Left renal pelvis (tissue), 4 donors: ENCODE results near the gene INO80D. TPM values are rescaled to one million over a fixed set of nuclear protein-coding genes. Genes with fewer than 3 reads are reported as not detected.
"Not testable (repeated sequence)": the region's sequence is repeated elsewhere in the genome, so short reads cannot be mapped to it uniquely, and the experiment has no call there.

ENCODE experiments used
- DNase-seq, 4 donors: peaks; one replicate each; pipeline ENCODE4 v3.0.0-alpha.2; 2013; ENCODE audit warnings: low read depth in 4 of 4, low spot score in 3 of 4
- polyA plus RNA-seq, 4 donors: library from polyadenylated mRNA; unstranded; fragments of 120-200 nt; gene quantifications; one replicate each; pipeline ENCODE4 v1.2.1, GENCODE V29; 2013; ENCODE audit not compliant: insufficient read length in 4 of 4

Gene INO80D
- polyA plus RNA-seq, 4 donors, result 7.9 to 11.2 (median 10.7) TPM

- peak in 2 of 4 donors; percentile 63 to 64 for DNase-seq
Observed at GRCh38 chr2:206084439-206084869, 1.5 kb downstream of the INO80D start.

DNA sequence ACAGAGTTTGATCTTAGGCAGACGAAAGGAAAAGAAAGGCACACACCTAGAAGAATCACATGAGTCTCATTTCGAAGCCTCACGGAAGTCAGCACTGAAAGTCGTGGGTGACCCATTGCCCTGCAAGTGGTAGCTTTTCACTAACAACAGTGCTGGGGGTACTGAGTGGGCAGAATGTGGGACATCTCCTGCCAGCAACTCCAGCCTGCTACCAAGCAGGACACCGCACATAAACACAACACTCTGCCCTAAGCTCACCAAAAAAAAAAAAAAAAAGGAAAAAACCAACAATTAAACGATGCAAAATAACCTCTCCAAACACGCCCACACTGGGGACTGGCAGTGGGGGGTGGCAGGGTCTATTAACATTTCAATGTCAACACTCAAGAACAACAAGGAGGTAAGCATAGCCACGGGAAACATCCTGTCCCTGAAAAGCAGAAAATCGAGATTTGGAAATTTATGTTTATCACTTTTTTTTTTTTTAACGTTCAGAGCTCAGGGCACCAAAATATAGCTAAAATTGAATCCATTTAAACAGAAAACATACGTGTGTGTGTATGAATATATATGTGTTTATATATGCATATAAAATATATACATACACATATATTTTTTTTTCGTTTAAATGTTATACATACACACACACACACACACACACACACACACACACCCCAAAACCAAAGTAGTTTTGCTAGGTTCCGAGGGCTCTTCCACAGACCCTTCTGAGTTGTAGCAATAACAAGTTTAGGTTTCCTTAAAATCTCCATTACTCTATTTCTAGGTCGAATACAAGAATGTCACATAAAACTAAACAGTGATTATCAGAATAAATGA is 2.2 kb downstream of the INO80D start:
- peak in 1 of 4 donors; percentile 10 for DNase-seq

GRCh38 chr2:206082298-206082843 is 3.6 kb downstream of the INO80D start:
- no peak for DNase-seq

GRCh38 chr2:206080927-206081326 is 5.0 kb downstream of the INO80D start:
- DNase-seq, result no peak

- DNase-seq, result peak in 1 of 4 donors; percentile 18
Observed at GRCh38 chr2:206079699-206080465, 6.1 kb downstream of the INO80D start.

DNA sequence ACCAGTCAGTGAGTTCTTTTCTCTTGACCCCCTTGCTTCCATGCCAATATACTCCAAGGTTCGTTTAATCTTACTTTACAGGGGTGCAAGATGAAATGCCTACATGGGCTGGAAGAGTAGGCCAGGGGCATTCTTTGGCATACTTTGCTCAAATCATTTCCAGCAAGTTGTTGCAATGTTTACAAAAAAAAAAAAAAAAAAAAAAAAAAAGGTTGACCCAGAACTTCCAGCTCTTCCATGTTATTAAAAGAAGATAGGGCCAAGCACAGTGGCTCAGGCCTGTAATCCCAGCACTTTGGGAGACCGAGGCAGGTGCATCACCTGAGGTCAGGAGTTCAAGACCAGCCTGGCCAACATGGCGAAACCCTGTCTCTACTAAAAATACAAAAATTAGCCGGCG is 8.1 kb downstream of the INO80D start:
- not testable (repeated sequence) for DNase-seq

DNA sequence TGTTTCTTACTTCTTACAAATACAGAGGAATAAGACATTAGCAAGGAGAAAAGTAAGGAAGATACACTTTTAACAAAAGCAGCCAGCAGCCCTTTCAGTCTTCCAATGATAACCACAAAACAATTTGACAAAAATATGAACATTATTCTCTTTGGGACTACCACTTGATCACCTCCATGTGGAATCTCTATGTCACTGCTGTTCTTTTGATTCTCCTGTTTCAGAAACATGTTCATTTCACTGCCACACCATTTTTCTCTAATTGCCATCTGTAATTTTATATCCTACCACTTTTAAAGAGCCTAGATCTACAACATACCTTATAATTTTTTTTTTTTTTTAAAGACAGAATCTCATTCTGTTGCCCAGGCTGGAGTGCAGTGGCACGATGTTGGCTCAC is 10.9 kb downstream of the INO80D start:
- no peak for DNase-seq

DNA sequence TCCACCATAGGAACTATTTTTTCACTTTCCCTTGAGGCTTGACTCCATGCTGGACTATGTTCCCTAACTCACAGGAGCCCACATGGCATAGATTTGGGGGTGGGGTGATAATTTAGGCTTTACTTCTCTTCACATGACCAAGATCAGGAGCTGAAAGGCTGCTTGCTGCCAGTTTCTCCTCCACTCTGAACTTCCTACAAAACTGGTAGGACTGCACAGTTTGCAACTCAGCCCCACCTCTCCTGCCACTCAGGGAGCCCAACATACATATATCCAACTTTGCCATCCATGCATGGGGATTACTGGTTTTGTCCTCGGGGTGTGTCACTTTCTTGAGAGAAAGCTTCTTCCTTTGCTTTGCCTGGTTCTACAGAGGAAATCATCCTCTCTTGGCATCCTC is 14.2 kb downstream of the INO80D start:
- no peak for DNase-seq

GRCh38 chr2:206069417-206069816 is 16.6 kb downstream of the INO80D start:
- no peak for DNase-seq

DNA sequence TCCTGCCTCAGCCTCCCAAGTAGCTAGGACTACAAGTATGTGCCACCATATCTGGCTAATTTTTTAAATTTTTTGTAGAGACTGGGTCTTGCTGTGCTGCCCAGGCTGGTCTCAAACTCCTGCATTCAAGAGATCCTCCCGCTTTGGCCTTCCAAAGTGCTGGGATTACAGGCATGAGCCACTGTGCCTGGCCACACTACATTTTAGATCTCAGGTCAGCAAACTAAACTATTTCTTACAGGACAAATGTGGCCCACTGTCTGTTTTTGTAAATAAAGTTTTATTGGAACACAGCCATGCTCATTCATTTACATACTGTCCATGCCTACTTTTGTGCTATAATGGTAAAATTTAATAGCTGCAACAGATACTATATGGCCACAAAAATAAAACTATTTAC is 17.8 kb downstream of the INO80D start:
- no peak for DNase-seq

- DNase-seq, result no peak
Observed at GRCh38 chr2:206064077-206064476, 21.9 kb downstream of the INO80D start.

- no peak for DNase-seq
Observed at GRCh38 chr2:206063635-206064034, 22.3 kb downstream of the INO80D start.

- no peak for DNase-seq
Observed at GRCh38 chr2:206062724-206063123, 23.2 kb downstream of the INO80D start.

- no peak for DNase-seq
Observed at GRCh38 chr2:206056286-206056685, 29.7 kb downstream of the INO80D start.

DNA sequence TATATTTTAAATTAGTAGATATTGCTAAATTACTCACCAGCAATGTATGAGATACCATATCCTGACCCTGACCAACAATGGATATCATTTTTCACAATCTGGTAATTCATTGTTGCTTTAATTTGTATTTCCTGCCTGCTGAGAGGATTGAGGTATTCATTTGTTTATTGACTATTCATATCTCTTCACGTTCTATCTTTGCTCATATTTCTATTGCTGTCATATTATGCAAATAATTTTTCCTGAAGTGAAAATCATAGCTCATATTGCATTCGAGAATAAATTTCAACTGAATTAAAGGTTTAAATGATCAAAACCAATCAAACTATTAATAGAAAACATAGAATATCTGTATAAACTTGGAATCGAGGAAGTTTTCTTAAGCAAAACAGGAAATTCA is 31.0 kb downstream of the INO80D start:
- no peak for DNase-seq

DNA sequence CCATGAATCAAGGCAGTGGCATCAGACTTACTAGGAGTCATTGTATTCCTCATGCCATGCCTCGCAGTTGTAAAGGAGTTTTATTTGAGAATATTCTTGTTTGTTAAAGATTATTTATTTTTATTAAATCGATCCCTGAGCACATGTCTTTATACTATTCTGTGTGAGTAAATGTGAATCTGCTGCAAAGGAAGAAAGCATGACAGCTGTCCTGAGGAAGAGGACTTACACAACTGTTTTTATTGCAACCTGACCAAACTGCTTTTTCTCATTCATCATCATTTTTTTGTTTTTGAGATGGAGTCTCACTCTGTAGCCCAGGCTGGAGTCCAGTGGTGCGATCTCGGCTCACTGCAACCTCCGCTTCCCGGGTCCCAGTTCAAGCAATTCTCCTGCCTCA is 34.1 kb downstream of the INO80D start:
- DNase-seq, result no peak

- no peak for DNase-seq
Observed at GRCh38 chr2:206049392-206049791, 36.6 kb downstream of the INO80D start.

DNA sequence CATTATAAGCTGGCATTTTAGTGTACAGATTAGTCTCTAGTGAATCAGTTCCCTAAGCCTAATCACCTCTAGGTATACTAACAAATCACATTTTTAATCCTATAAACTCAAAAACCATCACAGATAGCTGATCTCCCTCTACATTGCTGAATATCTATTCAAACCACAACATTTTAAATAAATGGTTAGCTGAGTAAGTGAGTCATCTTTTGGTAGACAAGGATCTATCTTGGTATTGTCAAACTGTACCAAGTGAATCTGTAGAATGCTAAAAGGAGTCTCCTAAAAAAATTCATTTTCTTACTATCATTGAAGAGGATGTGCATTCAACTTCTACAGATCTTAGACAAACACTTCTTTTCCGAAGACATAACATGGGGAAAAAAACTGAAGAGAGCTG is 40.7 kb downstream of the INO80D start:
- DNase-seq, result no peak

DNA sequence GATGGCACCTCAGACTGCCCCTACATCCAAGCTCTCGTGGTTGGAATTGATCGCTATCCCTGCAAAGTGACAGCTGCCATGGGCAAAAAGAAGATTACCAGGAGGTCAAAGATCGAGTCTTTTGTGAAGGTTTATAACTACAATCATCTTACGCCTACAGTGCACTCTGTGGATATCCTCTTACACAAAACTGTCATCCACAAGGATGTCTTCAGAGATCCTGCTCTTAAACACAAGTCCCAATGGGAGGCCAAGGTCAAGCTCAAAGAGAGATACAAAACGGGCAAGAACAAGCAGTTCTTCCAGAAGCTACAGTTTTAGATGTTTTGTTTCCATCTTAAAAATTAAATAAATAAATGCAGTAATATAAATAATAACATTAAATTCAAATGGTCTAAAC is 45.4 kb downstream of the INO80D start:
- no peak for DNase-seq

- not testable (repeated sequence) for DNase-seq
Observed at GRCh38 chr2:206035393-206035792, 50.6 kb downstream of the INO80D start.

DNA sequence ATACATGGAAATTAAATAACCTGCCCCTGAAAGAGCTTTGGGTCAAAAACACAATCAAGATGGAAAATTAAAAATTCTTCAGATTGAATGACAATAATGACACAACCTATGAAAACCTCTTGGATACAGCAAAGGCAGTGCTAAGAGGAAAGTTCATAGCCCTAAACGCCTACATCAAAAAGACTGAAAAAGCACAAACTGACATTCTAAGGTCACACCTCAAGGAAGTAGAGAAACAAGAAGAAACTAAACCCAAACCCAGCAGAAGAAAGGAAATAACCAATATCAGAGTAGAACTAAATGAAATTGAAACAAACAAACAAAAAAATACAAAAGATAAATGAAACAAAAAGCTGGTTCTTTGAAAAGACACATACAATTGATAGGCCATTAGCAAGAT is 52.5 kb downstream of the INO80D start:
- DNase-seq, result not testable (repeated sequence)
